HFFc6 (cell line): Measurements from ENCODE around the gene CDC42EP2. TPM values are rescaled to one million over a fixed set of nuclear protein-coding genes. Genes with fewer than 3 reads are reported as not detected.
A peak's percentile ranks its signal among the peaks of the same experiment; 100 is the strongest.

Experiments used
- DNase-seq: peaks from one replicate; pipeline ENCODE4 v3.0.0-alpha.2; 2018
- H3K27ac Mint-ChIP-seq: 2 replicates; pipeline ENCODE4 v1.8.0; 2020; ENCODE audit warnings: mild to moderate bottlenecking, mixed read lengths
- H3K27me3 Mint-ChIP-seq: 2 replicates; pipeline ENCODE4 v1.8.0; 2021; ENCODE audit warnings: mild to moderate bottlenecking, moderate library complexity, mixed read lengths; ENCODE audit not compliant: insufficient read depth
- H3K36me3 Mint-ChIP-seq: 2 replicates; pipeline ENCODE4 v1.8.0; 2021; ENCODE audit warnings: low read depth, mixed read lengths
- H3K4me1 Mint-ChIP-seq: 2 replicates; pipeline ENCODE4 v1.8.0; 2020; ENCODE audit warnings: low read depth, mixed read lengths
- H3K4me3 Mint-ChIP-seq: 2 replicates; pipeline ENCODE4 v1.8.0; 2020; ENCODE audit warnings: mild to moderate bottlenecking, moderate library complexity, mixed read lengths
- H3K9me3 Mint-ChIP-seq: 2 replicates; pipeline ENCODE4 v1.8.0; 2020; ENCODE audit warnings: mild to moderate bottlenecking, mixed read lengths
- total RNA-seq, 6 experiments: library from RNA; stranded (reverse); fragmentation: NEBNext Ultra II Directional; extraction: Animal tissue kit (Norgen Biotek cat#: 25700); gene quantifications; 2 replicates in 1 of 6; 3 replicates in 5 of 6; pipeline ENCODE4 v1.2.3, GENCODE V29; 2021
- TF ChIP-seq, protein P1 (sequence below): fragments of 200-600 bp; sonication (generic); IDR thresholded peaks from 2 replicates; pipeline ENCODE4 v1.5.0; 2021; ENCODE audit warnings: antibody characterized with exemption, mild to moderate bottlenecking

The CDC42EP2 gene
- total RNA-seq, 6 experiments from 2014 or later: 19.0 to 35.3 (median 22.6) TPM

DNA sequence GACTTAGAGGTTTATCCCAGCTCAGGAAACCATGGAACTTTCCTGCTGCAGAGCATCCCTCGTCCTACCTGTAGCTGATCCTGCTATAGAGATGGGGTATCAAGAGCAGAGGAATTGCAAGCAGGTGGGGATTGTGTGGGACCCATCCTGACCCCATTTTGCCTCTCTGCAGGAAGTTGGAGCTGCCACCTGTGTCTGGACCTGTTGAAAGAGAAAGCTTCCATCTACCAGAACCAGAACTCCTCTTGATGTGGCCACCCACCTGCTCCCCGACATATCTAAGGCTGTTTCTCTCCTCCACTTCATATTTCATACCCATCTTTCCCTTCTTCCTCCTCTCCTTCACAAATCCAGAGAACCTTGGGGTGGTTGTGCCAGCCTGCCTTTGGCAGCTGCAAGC is 36.8 kb downstream of the CDC42EP2 start:
- no peak for DNase-seq
- no peak overlapping the region for H3K4me3 Mint-ChIP-seq
- H3K36me3 Mint-ChIP-seq: peaks cover 8% of the 10 kb centered on the region

DNA sequence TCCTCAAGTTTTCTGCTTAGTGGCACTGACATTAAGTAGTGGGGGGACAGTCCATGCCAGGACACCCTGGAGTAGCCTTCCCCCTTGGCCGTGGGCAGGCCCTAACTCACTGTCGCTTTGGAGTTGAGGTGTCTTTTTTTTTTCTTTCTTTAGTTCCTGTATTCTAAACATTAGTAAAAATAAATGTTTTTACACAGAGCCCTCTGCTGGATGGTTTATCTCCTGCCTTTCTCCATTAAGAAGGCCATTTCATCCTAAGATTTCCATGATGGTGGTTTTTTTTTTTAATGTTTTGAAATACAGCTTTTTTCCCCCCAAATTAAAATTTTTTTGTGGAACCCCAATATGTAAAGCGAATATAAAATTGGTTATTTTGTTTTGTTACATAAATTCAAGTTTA is 38.1 kb downstream of the CDC42EP2 start:
- peaks cover 4% of the 10 kb centered on the region for H3K27me3 Mint-ChIP-seq
- peaks cover 5% of the 10 kb centered on the region; the same call in 1 of the 2 replicates for H3K36me3 Mint-ChIP-seq
- no peaks in the 10 kb centered on the region for H3K9me3 Mint-ChIP-seq
- peak; percentile 23 for DNase-seq
- peaks cover 30% of the 10 kb centered on the region for H3K4me1 Mint-ChIP-seq
- H3K4me3 Mint-ChIP-seq: no peak overlapping the region
- TF ChIP-seq, protein P1, sequence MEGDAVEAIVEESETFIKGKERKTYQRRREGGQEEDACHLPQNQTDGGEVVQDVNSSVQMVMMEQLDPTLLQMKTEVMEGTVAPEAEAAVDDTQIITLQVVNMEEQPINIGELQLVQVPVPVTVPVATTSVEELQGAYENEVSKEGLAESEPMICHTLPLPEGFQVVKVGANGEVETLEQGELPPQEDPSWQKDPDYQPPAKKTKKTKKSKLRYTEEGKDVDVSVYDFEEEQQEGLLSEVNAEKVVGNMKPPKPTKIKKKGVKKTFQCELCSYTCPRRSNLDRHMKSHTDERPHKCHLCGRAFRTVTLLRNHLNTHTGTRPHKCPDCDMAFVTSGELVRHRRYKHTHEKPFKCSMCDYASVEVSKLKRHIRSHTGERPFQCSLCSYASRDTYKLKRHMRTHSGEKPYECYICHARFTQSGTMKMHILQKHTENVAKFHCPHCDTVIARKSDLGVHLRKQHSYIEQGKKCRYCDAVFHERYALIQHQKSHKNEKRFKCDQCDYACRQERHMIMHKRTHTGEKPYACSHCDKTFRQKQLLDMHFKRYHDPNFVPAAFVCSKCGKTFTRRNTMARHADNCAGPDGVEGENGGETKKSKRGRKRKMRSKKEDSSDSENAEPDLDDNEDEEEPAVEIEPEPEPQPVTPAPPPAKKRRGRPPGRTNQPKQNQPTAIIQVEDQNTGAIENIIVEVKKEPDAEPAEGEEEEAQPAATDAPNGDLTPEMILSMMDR: peak; percentile 74
- H3K27ac Mint-ChIP-seq: peak overlapping the region; percentile 64; the same call in 1 of the 2 replicates

More for the DNA sequence above, 36.8 kb downstream of the CDC42EP2 start:
- peaks cover 1% of the 10 kb centered on the region for H3K27me3 Mint-ChIP-seq
- no peaks in the 10 kb centered on the region for H3K9me3 Mint-ChIP-seq
- TF ChIP-seq, protein P1: no peak
- H3K27ac Mint-ChIP-seq: no peak overlapping the region
- H3K4me1 Mint-ChIP-seq: peaks cover 26% of the 10 kb centered on the region

DNA sequence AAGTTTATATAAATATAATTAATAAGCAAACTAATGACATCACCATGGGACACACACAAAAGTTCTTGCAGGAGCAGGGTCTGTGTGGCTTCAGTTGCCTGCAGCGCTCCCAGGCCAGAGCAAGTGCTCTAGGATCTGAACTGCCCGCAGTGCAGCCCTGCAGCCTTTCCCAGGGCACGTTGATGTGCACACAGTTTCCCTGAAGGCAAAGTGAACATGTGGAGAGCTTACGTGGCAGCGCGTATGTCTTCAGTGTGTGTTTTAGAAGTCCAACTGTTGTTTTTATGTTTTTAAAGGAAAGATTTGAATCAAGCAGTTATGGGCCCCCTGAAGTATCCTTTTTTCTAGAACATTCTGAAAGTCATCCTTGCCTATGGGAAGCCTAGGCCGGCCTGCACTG is 38.7 kb downstream of the CDC42EP2 start:
- Mint-ChIP-seq H3K4me3 (peak overlapping the region; percentile 77), H3K36me3 (peaks cover 5% of the 10 kb centered on the region; the same call in 1 of the 2 replicates), H3K27ac (peak overlapping the region; percentile 69), H3K9me3 (no peaks in the 10 kb centered on the region), H3K27me3 (peaks cover 5% of the 10 kb centered on the region), H3K4me1 (peaks cover 35% of the 10 kb centered on the region)
- DNase-seq: no peak
- TF ChIP-seq, protein P1: no peak

DNA sequence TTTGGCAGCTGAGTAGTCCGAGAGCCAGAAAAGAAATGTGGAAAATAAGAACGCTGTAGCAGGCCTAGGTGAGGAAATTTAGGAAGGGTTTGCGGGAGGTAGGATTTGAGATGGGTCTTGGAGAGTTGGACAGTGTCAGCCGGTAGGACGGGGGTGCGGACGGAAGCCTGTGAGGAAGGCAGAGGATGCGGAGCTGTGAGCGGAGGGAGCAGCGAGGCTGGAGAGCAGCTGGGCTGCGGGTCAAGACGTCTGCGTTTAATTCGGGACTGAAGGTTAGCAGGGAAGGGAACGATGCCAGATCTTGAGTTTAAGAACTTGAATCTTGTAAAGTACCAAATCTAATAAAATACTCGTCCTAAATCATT is 39.2 kb downstream of the CDC42EP2 start:
- H3K36me3 Mint-ChIP-seq: 0 out of 2 replicates have a peak, but pooled peaks cover under 1% of the 10 kb centered on the region
- TF ChIP-seq, protein P1: no peak
- peaks cover 35% of the 10 kb centered on the region for H3K4me1 Mint-ChIP-seq
- H3K9me3 Mint-ChIP-seq: no peaks in the 10 kb centered on the region
- DNase-seq: no peak
- peak overlapping the region; percentile 69 for H3K27ac Mint-ChIP-seq
- H3K4me3 Mint-ChIP-seq: peak overlapping the region; percentile 77
- peaks cover 8% of the 10 kb centered on the region for H3K27me3 Mint-ChIP-seq

DNA sequence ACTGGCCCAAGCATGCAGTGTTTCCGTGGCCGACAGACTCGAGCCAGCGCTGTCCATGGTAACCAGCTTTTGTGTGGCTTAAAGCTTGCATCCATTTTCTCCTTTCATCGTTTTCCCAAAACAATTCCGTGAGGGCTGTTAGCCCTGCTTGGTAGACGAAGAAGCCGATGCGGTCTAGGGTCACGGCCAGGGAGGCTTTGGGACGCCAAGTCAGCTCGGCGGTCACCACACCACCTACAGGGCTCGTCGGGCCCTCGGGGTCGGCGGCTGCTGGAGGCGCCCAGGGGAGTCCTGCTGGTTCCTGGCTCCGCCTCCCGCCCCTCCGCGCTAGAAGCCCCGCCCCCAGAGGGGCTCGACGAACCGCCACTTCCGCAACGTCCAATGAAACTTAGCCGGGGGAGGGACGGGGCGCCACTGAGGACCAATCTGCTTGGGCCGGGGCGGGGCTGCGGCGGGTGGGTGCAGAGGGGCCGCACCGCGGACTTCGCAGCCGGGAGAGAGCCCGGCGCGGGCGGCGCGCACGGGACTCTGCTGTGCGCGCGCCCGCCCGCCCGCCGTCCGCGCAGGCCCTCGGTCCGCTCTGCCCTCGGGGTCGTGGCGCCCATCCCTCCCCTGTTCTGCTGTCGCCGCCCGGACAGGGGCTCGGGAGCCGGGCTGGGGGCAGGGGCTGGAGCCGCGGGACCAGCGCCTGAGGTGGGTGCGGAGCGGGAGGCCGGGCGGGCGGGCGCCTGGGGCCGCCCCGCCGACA is 39.8 kb downstream of the CDC42EP2 start, which contains the start of gene TIGD3:
TSS of gene TIGD3 (plus strand) at position 487 of the 748 bp plus-strand sequence. CDS start 1,058 bp downstream, outside the sequence.
- Mint-ChIP-seq H3K9me3 (no peaks in the 10 kb centered on the region), H3K4me1 (peaks cover 35% of the 10 kb centered on the region), H3K36me3 (no peaks in the 10 kb centered on the region), H3K27ac (peak within 1 kb of the TSS; percentile 69), H3K4me3 (peak within 1 kb of the TSS; percentile 77), H3K27me3 (peaks cover 8% of the 10 kb centered on the region)
- peak; percentile 92 for DNase-seq
- TF ChIP-seq, protein P1: no peak
